GM20431 (cell line): ENCODE data around the gene ORM2.

Experiments used
- in situ Hi-C: fragments of 300-500 bp; cut with MseI, MboI; formaldehyde crosslinking; loops from one replicate; pipeline ENCODE4 v1.15.0; 2020; ENCODE audit warnings: low sequenced_read_pairs; ENCODE audit not compliant: unreplicated experiment

Gene ORM2

DNA sequence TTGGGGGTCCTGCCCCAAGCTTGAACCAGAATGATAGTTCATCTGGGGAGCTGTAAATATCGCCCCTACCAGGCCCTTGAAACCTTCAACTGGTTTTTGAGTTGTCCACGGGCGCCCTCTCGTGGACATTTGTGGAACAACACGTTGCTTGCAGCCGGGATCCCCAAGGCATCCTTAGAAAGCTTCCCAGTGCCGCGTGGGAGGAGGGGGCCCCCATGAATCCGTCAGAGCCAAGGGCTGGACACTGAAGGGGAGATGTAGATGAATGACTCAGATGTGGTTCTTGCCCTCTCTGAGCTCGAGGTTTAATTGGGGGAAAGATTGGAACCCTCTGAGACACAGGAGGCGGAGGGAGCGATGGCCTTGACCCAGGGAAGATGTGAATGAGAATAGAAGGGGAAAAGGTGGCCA lies 38.6 kb upstream of the ORM2 start:
- in situ Hi-C loops: loop anchor here (25.0 kb wide), 1 partner anchor 154 kb away; no protein-coding TSS in a partner anchor

DNA sequence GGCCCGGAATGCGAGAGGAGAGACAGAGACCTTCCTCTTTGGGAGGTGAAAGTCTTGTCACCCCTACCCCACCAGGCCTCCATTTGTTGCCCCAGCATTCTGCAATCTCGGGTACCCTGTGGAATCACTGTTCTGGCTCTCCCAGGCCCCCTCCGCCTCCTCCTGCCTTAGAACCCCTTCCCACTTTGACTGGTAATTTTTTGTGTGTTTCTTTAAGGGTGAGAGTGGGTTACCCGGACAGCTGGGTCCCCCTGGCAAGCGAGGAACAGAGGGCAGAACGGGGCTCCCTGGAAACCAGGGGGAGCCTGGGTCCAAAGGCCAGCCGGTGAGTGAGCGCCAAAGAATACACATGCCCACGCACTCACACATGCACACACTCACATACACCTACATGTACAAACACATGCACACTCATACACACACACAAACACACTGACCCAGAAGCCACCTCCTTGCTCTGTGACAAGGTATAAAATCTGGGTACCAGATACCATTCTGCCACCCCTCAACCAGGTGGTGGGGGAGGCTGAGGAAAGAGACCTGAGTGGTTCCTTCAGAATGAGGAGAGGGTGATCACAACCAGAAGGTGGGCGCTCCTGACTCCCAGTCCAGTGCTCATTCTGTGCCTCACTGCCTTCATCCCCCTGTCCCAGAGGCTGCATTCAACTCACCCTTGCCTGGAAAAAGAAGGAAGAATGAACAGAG lies 37.6 kb upstream of the ORM2 start:
- in situ Hi-C loops: loop anchor here (25.0 kb wide), 1 partner anchor 155 kb away; no protein-coding TSS in a partner anchor

DNA sequence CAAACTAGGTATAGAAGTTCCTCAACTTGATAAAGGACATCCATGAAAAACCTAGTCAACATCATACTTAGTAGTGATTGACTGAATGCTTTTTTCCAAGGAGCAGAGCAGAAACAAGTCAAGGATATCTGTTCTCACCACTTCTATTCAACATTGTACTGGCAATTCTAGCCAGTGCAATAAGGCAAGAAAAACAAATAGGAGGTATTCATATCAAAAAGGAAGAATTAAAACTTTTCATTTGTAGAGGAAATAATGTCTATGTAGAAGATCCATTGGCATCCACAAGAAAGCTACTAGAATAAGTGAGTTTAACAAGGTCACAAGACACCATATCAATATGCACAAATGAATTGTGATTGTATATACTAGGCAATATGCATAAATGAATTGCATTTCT lies 35.0 kb upstream of the ORM2 start:
- in situ Hi-C loops: loop anchor here (25.0 kb wide), 1 partner anchor 157 kb away; no protein-coding TSS in a partner anchor

DNA sequence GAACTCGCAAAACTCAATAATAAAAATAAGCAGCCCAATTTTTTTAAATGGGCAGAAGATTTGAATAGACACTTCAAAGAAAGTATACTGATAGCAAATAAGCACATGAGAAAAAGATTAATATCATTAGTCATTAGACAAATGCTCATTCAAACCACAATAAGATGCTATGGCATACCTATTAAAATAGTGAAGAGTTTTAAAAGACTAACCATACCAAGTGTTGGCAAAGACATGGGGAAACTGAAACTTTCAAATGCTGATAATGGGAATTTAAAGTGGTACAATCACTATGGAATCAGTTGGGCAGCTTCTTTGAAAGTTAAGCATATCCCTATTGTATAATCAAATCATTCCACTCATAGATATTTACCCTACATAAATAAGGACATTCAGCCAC lies 33.3 kb upstream of the ORM2 start:
- in situ Hi-C loops: loop anchor here (25.0 kb wide), 1 partner anchor 159 kb away; no protein-coding TSS in a partner anchor

DNA sequence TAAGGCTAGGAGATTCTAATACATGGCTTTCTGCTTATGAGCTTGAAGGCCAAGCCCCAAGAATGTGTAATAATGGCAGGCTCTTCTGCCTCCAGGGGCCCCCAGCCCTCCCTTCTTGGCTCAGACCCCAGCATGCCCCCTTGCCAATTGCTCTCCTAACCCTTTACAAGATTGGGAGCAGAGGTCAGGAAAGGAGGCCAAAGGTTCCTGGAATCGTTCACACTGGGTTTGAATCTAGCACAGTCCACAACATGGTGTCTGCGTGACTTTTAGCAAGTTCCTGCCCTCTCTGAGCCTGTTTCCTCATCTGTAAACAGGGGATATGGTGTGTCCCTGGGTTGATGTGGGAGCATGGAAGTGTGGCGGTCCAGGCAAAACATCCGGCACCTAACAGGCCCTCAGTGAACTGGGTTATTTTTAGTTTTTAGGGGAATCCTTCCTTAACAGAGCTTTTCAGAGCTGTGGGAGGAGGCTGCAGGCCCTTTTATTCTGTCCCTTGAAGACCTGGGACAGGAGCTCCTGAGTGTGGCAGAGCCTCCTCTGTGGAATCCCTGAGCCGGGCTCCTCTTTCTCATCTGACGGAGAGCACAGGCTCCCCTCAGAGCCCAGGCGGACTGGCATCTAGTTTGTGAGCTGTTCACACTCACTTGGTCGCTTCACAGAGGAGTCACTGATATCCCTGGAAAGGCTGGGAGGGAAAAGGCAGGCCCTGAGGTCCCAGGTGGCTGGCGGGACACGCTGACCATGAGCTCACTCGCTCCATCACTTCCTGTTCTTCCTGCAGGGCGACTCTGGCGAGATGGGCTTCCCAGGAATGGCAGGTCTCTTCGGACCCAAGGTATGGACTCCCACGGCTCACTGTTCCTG lies 30.1 kb upstream of the ORM2 start:
- in situ Hi-C loops: loop anchor here (25.0 kb wide), 1 partner anchor 162 kb away; no protein-coding TSS in a partner anchor

DNA sequence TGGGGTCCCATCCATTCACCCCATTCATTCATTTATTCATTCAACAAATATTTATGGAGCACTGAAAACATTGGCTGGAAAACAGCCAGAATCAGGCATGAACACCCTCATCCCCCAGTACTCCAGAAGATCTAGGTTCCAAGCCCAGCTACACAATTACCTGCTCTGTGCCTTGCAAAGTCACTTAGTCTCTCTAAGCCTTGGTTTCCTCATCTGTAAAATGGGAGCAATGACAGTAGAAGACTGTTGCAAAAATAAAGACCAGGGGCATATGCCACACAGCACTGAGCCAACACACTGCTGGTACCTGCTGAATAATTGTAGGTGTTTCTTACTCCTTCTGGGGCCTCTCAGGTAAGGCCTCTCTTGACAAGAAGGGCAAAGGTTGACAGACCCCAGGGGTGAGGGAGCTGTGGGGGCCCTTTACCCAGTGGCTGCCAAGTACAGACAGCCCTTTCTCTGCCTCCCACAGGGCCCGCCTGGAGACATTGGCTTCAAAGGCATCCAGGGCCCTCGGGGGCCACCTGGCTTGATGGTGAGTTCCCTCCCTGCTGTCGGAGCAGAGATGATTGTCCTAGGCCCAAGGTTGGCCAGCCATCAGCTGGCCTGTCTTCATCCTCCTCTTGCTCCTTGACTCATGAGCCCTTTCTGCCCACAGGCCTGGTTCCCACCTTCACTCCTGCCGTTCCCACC lies 29.4 kb upstream of the ORM2 start:
- in situ Hi-C loops: no loop called here

DNA sequence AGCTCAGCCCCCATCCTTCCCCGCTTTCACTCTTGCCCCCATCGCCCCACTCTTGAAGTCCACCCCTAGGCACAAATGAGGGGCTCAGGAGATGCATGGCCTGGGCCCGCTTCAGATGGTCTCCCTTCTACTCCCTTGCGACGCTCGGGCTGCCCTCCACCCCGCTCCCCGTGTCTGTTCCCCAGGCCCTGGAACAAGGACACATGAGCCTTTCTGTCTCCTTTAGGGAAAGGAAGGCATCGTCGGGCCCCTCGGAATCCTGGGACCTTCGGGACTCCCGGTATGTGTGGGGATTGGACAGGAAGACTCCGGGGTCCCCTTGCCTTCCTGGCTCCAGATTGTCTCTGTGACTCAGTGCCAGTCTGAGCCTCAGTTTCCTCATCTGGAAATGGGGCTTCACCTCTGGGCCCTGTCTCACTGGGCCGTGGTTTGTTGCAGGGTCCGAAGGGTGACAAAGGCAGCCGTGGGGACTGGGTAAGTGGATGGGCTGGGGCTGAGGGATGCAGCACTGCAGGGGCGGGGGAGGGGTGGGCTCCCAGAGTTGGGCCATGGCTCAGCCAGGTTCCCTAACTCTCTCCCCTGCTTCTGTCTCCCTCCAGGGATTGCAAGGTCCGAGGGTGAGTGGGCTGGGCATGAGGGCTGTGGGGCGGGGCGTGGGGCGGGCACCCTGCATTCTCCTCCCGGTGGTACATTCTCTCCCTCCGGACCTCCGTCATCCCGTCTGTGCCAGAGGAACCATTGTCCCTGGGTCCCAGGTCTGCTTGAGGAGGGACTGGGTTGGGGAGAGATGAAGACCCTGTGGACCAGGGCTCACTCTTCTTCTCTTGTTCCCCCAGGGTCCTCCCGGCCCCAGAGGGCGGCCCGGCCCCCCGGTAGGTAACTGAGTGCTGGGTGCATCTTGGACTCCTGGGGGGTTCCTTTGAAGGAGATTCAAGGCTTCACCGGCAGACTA lies 28.5 kb upstream of the ORM2 start:
- in situ Hi-C loops: no loop called here

DNA sequence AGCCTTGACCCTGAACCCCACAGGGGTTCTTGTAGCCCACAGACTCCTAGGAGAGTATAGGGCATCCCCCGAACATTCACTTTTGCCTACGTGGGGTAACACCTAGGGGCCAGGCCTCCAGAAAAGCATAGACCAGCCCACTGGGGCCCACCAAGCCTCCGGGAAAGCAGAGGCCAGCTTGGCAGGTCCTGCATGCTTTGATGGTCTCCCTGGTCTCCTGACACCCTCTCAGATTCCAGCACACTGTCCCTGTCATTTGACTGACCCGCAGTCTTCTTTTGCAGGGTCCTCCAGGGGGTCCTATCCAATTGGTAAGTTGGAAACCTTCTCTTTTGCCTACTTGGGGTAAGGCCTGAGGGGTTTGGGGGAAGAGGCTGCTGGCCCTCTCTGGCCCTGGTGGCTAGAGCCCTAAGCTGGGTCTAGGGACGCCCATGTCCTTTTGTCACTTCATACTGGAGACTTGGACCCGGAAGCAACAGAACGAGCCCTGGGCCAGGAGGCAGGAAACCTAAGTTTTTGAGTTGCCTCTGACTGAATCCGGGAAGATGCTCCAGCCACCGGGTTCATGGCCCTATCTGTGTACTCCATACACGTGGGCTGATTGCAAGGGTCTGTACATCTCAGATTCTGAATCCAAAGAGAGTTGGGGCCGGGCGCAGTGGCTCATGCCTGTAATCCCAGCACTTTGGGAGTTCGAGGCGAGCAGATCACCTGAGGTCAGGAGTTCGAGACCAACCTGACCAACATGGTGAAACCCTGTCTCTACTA lies 27.7 kb upstream of the ORM2 start:
- in situ Hi-C loops: no loop called here

DNA sequence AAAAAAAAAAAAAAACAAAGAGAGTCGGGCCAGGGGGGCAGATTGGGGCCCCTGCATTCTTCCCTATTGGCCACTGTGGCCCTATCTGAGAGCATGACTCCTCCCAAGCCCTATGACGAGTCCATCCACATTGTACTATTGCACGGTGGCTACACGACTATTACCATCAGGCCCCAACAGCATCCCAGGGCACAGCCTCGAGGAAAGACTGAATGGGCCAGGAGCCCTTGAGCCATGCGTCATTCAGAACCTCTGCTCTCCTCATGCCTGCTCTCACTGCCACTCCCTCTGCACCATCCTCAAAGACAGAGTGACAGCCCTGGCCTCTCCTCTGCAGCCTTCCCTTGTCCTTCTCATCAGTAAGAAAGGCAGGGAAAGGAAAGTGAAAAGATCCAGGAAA lies 26.9 kb upstream of the ORM2 start:
- in situ Hi-C loops: no loop called here

DNA sequence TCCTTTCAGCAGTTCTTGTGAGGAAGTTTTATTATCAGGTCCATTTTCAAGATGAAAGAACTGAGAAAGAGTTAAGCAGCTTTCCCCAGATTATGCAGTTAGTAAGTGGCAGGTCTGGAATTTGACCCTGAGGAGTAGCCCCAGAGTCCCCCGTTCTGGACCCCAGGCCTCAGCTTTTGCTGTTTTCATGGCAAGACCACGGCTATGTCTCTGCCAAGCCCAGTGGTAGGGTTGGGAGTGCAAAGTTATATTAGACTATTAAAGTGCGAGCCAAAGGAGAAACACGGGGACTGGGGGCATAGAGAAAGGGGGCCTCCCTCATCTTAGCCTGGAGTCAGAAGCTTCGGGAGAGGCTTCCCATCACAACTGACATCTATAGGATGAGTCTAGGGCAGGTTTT lies 26.1 kb upstream of the ORM2 start:
- in situ Hi-C loops: no loop called here

DNA sequence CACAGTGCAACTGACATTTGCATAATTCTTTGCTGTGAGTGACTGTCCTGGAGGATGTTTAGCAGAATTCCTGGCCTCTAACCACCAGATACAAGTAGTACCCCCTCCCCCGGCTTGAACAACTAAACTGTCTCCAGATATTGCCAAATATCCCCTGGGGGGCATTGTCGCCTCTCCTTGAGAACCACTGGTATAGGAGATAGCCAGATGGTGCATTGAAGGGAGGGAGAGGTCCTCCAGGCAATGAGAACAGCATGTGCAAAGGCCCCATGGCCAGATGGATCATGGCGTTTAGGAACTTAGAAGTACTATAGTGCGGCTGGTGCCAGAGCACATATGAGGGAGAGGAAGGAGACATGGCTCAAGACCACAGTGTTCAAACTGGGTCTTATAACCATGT lies 25.7 kb upstream of the ORM2 start:
- in situ Hi-C loops: no loop called here

DNA sequence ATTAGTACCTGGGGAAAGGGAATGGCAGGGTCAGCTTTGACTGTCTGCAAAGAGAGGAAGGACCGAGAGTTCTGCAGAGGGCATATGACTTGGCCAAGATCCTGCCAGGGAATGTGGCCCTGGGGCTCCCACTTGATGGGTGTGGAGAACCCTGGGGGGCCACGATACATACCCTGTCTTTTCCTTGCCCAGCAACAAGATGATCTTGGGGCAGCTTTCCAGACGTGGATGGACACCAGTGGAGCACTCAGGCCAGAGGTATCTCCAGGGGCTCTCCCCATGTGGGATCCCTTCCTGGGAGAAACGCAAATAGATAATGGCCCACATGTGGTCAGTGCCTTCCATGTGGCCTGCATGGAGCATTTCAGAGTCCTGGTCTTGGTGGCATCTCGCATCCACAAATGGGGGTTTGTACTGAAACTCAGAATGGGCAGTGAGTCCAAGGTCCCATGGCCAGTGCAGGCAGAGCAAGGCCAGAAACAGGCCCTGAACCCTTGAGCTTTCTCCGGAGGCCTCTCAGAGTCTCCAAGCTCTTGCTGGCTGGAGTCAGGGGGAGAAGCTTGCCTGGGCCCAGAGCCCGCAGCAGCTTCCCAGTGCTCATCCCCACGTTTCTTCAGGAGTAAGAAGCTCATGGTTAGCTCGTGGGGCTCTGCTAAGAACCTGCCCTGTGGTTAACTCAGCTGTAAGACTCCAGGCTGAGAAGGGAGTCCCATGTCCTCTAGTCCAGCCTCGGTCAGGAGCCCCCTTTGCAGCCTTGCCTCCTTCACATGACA lies 25.1 kb upstream of the ORM2 start:
- in situ Hi-C loops: no loop called here

DNA sequence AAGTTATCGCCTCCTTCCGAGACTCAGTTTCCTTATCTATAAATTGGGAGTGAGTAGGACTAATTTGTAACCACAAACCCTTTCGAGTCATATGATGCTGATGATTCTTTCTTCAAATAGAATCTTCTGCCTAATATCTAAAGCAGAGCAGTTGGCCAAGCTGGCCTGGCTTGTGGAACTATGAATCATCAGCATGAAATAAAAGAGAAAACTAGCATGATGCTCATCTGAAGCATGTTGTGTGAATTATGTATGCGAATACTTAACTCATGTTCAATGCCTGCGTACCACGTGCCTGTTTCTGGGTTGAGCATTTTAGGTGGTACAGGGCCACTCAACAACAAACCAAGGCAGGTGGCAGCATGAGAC lies 21.8 kb upstream of the ORM2 start:
- in situ Hi-C loops: no loop called here

DNA sequence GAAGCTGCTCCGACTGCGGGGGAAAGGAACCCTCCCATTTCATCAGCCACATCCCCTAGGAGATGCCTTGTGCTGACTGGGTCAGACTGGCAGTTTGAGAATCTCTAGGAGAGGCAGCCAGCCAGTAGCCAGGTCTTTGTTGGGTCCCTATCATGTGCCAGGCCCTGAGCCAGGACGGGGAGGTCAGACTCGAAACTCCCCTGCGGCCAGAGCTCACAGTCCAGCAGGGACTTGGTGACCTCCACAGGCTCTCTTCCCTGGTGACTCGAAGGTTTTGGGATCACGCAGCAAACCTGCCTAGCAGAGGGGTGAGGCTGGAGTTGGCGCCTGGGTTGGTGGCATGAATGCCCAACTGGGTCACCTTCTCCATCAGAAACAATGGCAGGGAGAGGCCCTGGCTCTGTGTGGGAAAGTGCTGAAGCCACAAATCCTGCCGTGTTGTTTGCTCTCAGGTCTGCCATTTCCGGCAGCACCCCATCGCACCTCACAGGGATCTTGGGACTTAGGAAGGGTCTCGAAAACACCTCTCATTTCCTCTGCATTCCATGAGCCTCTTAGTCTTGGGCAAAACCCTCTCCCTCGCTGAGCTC lies 21.2 kb upstream of the ORM2 start:
- in situ Hi-C loops: no loop called here

DNA sequence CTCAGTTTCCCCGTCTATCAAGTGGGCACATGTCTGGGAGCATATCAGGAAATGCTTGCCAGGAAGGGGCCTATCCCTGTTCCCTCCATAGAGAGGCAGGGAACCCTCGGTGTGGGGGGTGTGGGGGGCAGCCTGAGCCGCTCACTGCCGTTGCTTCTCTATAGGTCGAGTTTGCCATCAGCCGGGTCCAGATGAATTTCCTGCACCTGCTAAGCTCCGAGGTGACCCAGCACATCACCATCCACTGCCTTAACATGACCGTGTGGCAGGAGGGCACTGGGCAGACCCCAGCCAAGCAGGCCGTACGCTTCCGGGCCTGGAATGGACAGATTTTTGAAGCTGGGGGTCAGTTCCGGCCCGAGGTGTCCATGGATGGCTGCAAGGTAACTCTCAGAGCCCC lies 20.6 kb upstream of the ORM2 start:
- in situ Hi-C loops: no loop called here

DNA sequence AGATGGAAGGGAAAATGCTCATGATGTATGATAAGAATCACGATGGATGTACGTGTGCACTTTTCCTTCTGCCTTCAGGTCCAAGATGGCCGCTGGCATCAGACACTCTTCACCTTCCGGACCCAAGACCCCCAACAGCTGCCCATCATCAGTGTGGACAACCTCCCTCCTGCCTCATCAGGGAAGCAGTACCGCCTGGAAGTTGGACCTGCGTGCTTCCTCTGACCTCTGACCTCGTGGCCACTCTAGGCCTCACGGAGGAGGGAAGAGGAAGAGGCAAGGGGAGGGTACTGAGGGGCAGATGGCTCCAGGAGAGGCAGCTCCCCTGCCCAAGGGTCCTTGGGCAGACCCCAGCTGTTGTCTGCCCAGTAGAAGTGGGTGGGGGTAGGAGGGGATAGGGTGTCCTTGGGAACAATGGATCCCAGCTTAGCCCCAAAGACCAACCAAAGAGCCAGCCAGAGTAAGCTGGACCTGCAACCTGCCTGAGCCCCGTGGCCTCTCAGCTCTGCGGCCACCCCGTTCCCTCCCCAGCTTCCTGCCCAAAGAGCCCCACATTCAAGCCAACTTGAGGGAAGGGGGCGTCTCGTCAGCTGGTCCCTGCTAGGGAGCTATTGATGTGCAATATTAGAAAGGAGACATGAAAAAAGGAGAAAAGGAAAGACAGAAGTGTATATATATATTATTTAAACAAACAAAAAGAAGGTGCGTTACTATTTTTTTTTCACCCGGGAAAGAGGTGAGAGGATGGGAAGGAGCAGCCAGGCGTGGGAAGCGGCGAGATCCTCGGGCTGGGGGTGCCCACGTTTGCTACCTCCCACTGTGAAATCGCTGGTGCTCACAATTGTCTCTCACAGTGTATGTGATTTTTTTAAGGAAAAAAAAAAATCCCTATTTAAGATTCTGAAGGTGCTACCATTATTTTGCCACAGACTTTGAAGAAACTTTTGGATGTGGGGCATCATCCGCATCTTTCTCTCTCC lies 18.9 kb upstream of the ORM2 start:
- in situ Hi-C loops: no loop called here
